PC-9 (cell line): ENCODE data around the gene MYH14. TPM values are rescaled to one million over a fixed set of nuclear protein-coding genes. Genes with fewer than 3 reads are reported as not detected.

ENCODE experiments used
- BruUV-seq: library from RNA; stranded (reverse); fragments of 400-500 nt; replicated peaks from 2 replicates; lab custom pipeline; 2021; lab: Mats Ljungman, UMichigan
- CTCF ChIA-PET: fragments of 300-600 bp; sonication (Branson Sonifier 250); formaldehyde crosslinking; loops from one replicate; lab custom pipeline; 2022; ENCODE audit warnings: antibody characterized with exemption; lab: Charles Lee
- POLR2A ChIA-PET: fragments of 300-600 bp; sonication (Branson Sonifier 250); formaldehyde crosslinking; loops from one replicate; lab custom pipeline; 2022; ENCODE audit warnings: antibody characterized with exemption; ENCODE audit not compliant: unreplicated experiment; lab: Charles Lee
- DNase-seq, 2 experiments: peaks; one replicate each; pipeline versions ENCODE4 v3.0.0 to v3.0.0-alpha.2; 2015 to 2022; ENCODE audit warnings: mixed read lengths in 1 of 2
- H2AFZ ChIP-seq: fragments of 200-600 bp; sonication (generic); 2 replicates; pipeline ENCODE4 v1.8.1; 2017; ENCODE audit warnings: antibody characterized with exemption
- H3F3A ChIP-seq: fragments of 200-600 bp; sonication (generic); 2 replicates; pipeline ENCODE4 v1.8.1; 2017; ENCODE audit warnings: antibody characterized with exemption, mild to moderate bottlenecking, low read depth; ENCODE audit not compliant: insufficient read depth
- H3K27ac ChIP-seq: fragments of 200-600 bp; sonication (generic); 2 replicates; pipeline ENCODE4 v1.6.1; 2016; ENCODE audit warnings: mixed run types
- H3K27me3 ChIP-seq: fragments of 200-600 bp; sonication (generic); 2 replicates; pipeline ENCODE4 v1.6.1; 2016; ENCODE audit warnings: low read depth, mixed run types; ENCODE audit not compliant: insufficient read depth
- H3K36me3 ChIP-seq: fragments of 200-600 bp; sonication (generic); 2 replicates; pipeline ENCODE4 v1.6.1; 2016; ENCODE audit warnings: low read depth, mixed run types
- H3K4me1 ChIP-seq: fragments of 200-600 bp; sonication (generic); replicated peaks from 2 replicates; pipeline ENCODE4 v1.6.1; 2016; ENCODE audit warnings: mixed run types; ENCODE audit not compliant: insufficient read depth
- H3K4me2 ChIP-seq: fragments of 200-600 bp; sonication (generic); 2 replicates; pipeline ENCODE4 v1.6.1; 2017; ENCODE audit warnings: mixed run types
- H3K4me3 ChIP-seq: fragments of 200-600 bp; sonication (generic); 2 replicates; pipeline ENCODE4 v1.6.1; 2016; ENCODE audit warnings: mixed run types
- H3K79me2 ChIP-seq: fragments of 200-600 bp; sonication (generic); 2 replicates; pipeline ENCODE4 v1.6.1; 2017; ENCODE audit warnings: low read depth, mixed run types
- H3K9me2 ChIP-seq: fragments of 200-600 bp; sonication (generic); 2 replicates; pipeline ENCODE4 v1.8.1; 2017; ENCODE audit warnings: mild to moderate bottlenecking; ENCODE audit not compliant: insufficient read depth
- H3K9me3 ChIP-seq: fragments of 200-600 bp; sonication (generic); 2 replicates; pipeline ENCODE4 v1.8.1; 2016; ENCODE audit warnings: low read depth; ENCODE audit not compliant: insufficient read depth
- H4K20me1 ChIP-seq: fragments of 200-600 bp; sonication (generic); 2 replicates; pipeline ENCODE4 v1.8.1; 2017; ENCODE audit not compliant: insufficient read depth
- EZH2 ChIP-seq: fragments of 200-600 bp; sonication (generic); IDR thresholded peaks from 2 replicates; pipeline ENCODE4 v1.8.0; 2017; ENCODE audit warnings: antibody characterized with exemption, low read depth
- intact Hi-C: fragments of 100-400 bp; cut with micrococcal nuclease; formaldehyde crosslinking; loops from one replicate; pipeline ENCODE4 v1.10.0; 2022; ENCODE audit not compliant: unreplicated experiment
- total RNA-seq: library from RNA; stranded (reverse); gene quantifications from 2 replicates; pipeline ENCODE4 v1.2.3, GENCODE V29; 2021
- TF ChIP-seq, protein P1 (sequence below): fragments of 200-600 bp; sonication (generic); conservative IDR thresholded peaks from 2 replicates; pipeline ENCODE4 v1.6.1; 2017; ENCODE audit warnings: mixed run types, antibody characterized with exemption, mild to moderate bottlenecking, moderate library complexity

Gene MYH14
- total RNA-seq, 1 experiment from 2014 or later, result 115 TPM

DNA sequence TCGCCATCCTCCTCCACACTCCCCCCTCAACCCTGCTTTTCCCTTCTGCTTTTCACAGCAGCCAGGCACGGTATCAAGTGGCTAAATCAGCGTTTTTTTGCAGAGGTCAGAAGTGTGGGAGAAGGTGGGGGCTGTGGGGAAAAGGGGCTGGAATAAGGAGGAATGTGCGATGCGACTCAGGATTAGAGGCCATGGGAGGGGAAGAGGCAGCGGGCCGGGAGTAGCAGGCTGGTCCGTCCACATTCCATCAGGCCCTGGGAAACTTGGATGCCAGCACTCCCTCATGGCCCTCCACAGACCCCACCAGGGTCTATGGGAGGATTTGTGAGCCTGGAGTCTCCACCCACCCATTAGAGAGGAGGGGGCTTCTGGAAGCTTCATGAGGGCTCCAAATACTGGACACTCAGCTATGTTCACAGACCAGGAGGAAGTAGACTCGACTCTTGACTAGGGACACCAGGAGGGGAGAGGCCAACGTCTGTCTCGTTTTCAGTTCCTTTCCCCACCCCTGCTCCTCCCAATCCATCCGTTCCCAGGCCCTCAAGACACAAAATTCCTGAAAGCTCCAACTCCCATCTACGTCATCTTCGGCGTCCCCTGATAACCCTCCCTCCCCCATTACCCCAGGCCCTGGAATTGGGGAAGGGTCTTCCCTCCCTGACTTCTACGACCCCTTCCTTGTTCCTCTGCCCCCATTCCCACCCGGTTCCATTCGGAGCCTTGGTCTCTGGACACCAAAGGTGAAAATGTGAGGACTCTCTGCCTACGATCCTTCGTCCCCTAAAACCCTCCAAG is 129.0 kb downstream of the MYH14 start:
- intact Hi-C loops, result loop anchor here (2.0 kb wide), 1 partner anchor 166 kb away; no protein-coding TSS in a partner anchor
- TF ChIP-seq, protein P1, sequence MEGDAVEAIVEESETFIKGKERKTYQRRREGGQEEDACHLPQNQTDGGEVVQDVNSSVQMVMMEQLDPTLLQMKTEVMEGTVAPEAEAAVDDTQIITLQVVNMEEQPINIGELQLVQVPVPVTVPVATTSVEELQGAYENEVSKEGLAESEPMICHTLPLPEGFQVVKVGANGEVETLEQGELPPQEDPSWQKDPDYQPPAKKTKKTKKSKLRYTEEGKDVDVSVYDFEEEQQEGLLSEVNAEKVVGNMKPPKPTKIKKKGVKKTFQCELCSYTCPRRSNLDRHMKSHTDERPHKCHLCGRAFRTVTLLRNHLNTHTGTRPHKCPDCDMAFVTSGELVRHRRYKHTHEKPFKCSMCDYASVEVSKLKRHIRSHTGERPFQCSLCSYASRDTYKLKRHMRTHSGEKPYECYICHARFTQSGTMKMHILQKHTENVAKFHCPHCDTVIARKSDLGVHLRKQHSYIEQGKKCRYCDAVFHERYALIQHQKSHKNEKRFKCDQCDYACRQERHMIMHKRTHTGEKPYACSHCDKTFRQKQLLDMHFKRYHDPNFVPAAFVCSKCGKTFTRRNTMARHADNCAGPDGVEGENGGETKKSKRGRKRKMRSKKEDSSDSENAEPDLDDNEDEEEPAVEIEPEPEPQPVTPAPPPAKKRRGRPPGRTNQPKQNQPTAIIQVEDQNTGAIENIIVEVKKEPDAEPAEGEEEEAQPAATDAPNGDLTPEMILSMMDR, result no peak
- TF ChIP-seq EZH2, result no peak
- Histone ChIP-seq H3K9me3 (no peaks in the 10 kb centered on the region), H3K79me2 (peaks cover 4% of the 10 kb centered on the region; the same call in 1 of the 2 replicates), H3K4me2 (peak overlapping the region; percentile 78), H3K4me3 (peak overlapping the region; percentile 55), H2AFZ (no peak overlapping the region), H4K20me1 (no peaks in the 10 kb centered on the region), H3K9me2 (no peaks in the 10 kb centered on the region), H3K4me1 (peaks cover 22% of the 10 kb centered on the region; the same call in 1 of the 2 replicates), H3F3A (peaks cover 16% of the 10 kb centered on the region), H3K36me3 (no peaks in the 10 kb centered on the region), H3K27ac (peak overlapping the region; percentile 85), H3K27me3 (0 out of 2 replicates have a peak, but pooled peaks cover 6% of the 10 kb centered on the region)
- ChIA-PET POLR2A (interaction anchor here (0.5 to 0.8 kb wide), 4 partner anchors 10 to 1857 kb away, joined by 3 to 7 read pairs (median 5); partner anchors contain the start of gene PPP2R1A), CTCF (no interaction called here)
- DNase-seq, result peak; percentile 69 to 74
- BruUV-seq, result TSS peak; percentile 78

DNA sequence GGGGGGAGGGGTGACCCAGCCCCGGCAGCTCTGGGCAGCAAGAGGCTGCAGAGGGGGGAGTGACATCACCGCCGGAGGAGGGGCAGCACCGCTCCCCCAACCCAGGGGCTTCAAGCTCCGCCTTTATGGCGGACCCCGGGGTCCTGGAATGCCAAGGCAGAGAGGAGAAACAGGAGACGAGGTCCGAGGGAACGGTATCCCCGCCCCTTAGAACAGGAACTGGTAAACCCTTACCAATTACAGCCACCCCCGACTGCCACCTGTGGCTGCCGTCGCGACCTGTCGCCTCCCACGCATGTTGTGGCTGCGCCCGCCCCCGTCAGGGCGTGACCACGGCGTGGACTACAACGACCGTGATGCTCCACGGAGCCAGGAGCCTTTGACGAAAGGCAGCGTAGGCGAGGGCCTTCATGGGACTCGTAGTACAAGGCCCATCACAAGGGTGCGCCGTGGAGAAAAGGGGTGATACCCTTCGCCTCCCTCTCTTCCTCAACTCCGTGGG is 129.9 kb downstream of the MYH14 start:
- peak overlapping the region; percentile 85 for H2AFZ ChIP-seq
- no peak for TF ChIP-seq EZH2
- TF ChIP-seq, protein P1, result no peak; the same call in 1 of the 2 replicates
- no TSS peak for BruUV-seq
- 0 out of 2 replicates have a peak, but pooled peaks cover 6% of the 10 kb centered on the region for H3K27me3 ChIP-seq
- no peaks in the 10 kb centered on the region for H3K9me3 ChIP-seq
- H3K9me2 ChIP-seq, result no peaks in the 10 kb centered on the region
- H3K4me2 ChIP-seq, result peak overlapping the region; percentile 78
- peaks cover 16% of the 10 kb centered on the region for H3F3A ChIP-seq
- intact Hi-C loops, result loop anchor here (2.0 kb wide), 1 partner anchor 166 kb away; no protein-coding TSS in a partner anchor
- no peaks in the 10 kb centered on the region for H4K20me1 ChIP-seq
- ChIA-PET CTCF (no interaction called here), POLR2A (interaction anchor here (0.6 to 0.8 kb wide), 3 partner anchors 21 to 1856 kb away, joined by 3 to 7 read pairs (median 3); partner anchors contain the start of gene PPP2R1A)
- peak overlapping the region; percentile 55 for H3K4me3 ChIP-seq
- H3K27ac ChIP-seq, result peak overlapping the region; percentile 85
- H3K36me3 ChIP-seq, result no peaks in the 10 kb centered on the region
- H3K79me2 ChIP-seq, result peaks cover 4% of the 10 kb centered on the region; the same call in 1 of the 2 replicates
- peak; percentile 95 for DNase-seq
- peaks cover 22% of the 10 kb centered on the region; the same call in 1 of the 2 replicates for H3K4me1 ChIP-seq
